ENCODE measurements around the gene SEMA7A. TPM values are rescaled to one million over a fixed set of nuclear protein-coding genes. Genes with fewer than 3 reads are reported as not detected.

Gene SEMA7A
- polyA plus RNA-seq, 1 of the 3 experiments (the other 2 are of a cell fraction), result 1.3 TPM

DNA sequence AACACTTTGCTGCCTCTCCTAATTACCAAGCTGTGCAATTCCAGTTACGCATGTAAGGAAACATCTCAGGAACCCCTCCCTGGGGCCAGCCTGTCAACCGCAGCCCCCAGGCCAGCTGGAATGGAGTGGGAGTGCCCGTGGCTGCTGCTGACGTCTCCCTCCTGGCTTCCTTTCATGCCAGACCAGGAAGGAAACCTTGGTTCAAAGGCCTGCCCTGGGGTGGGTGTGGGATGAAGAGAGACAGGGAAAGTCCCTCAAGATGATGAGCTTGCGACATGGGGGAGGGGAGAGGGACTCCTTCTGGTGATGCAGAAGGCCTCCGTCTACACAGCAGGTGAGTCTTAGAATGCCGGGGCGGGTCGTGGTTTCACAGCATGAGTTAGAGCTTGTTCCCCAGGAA, 54.9 kb downstream of the SEMA7A start:
- ChIA-PET POLR2A (no interaction called here), CTCF (interaction anchor here (1.0 to 23.8 kb wide), 6 partner anchors 9 to 390 kb away, joined by 3 to 779 read pairs (median 4); partner anchors contain the start of genes SEMA7A and UBL7)
- Histone ChIP-seq H4K20me1 (ENCODE audit: insufficient read depth) (no peaks in the 10 kb centered on the region), H3K4me1 (ENCODE audit: control insufficient read depth in 1 of 2, insufficient read depth in 2 of 2, low read depth in 1 of 2, low read length in 1 of 2) (peaks cover 0 to 8% of the 10 kb centered on the region in 2 experiments; a peak in 1 of 4 replicates), H3K27ac (ENCODE audit: low read depth in 2 of 2, low read length in 1 of 2) (no peak overlapping the region), H3K27me3 (ENCODE audit: insufficient read depth) (no peaks in the 10 kb centered on the region), H3F3A (replicated peaks; ENCODE audit: insufficient read depth) (no peaks in the 10 kb centered on the region), H3K4me3 (ENCODE audit: low read depth in 2 of 2, low read length in 1 of 2) (no peak overlapping the region), H3K9ac (no peak overlapping the region), H3K36me3 (replicated peaks in 1 of 2; ENCODE audit: control insufficient read depth in 1 of 2, insufficient read depth in 2 of 2, low read length in 1 of 2) (no peaks in the 10 kb centered on the region), H3K9me2 (no peaks in the 10 kb centered on the region), H2AFZ (ENCODE audit: low read depth) (no peak overlapping the region), H3K79me2 (ENCODE audit: insufficient read depth) (no peaks in the 10 kb centered on the region), H3K4me2 (no peak overlapping the region), H3K9me3 (no peaks in the 10 kb centered on the region)
- WGBS (ENCODE audit: low lambda C conversion rate), result 79% methylated on average over 7 of the region's 9 CpGs
- TF ChIP-seq JUND (IDR thresholded peaks at IDR 0.05) (no peak), NRF1 (IDR thresholded peaks at IDR 0.05; ENCODE audit: low read depth, low read length) (no peak), RAD21 (IDR thresholded peaks at IDR 0.05; ENCODE audit: low read length) (no peak), MXI1 (IDR thresholded peaks at IDR 0.05; ENCODE audit: low read depth, low read length) (no peak), RCOR1 (IDR thresholded peaks at IDR 0.05; ENCODE audit: low read length) (no peak)
- TF ChIP-seq, protein P1, sequence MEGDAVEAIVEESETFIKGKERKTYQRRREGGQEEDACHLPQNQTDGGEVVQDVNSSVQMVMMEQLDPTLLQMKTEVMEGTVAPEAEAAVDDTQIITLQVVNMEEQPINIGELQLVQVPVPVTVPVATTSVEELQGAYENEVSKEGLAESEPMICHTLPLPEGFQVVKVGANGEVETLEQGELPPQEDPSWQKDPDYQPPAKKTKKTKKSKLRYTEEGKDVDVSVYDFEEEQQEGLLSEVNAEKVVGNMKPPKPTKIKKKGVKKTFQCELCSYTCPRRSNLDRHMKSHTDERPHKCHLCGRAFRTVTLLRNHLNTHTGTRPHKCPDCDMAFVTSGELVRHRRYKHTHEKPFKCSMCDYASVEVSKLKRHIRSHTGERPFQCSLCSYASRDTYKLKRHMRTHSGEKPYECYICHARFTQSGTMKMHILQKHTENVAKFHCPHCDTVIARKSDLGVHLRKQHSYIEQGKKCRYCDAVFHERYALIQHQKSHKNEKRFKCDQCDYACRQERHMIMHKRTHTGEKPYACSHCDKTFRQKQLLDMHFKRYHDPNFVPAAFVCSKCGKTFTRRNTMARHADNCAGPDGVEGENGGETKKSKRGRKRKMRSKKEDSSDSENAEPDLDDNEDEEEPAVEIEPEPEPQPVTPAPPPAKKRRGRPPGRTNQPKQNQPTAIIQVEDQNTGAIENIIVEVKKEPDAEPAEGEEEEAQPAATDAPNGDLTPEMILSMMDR (IDR thresholded peaks at IDR 0.05), result no peak
- DNase-seq, result peak; percentile 4

- Histone ChIP-seq H4K20me1 (ENCODE audit: insufficient read depth) (no peaks in the 10 kb centered on the region), H3K4me2 (no peak overlapping the region), H3K4me1 (ENCODE audit: control insufficient read depth in 1 of 2, insufficient read depth in 2 of 2, low read depth in 1 of 2, low read length in 1 of 2) (peaks cover 0 to 12% of the 10 kb centered on the region in 2 experiments; a peak in 1 of 4 replicates), H3K27me3 (ENCODE audit: insufficient read depth) (peaks cover 3% of the 10 kb centered on the region), H3K9ac (no peak overlapping the region), H3K27ac (ENCODE audit: low read depth in 2 of 2, low read length in 1 of 2) (no peak overlapping the region), H3F3A (replicated peaks; ENCODE audit: insufficient read depth) (no peaks in the 10 kb centered on the region), H3K79me2 (ENCODE audit: insufficient read depth) (no peaks in the 10 kb centered on the region), H2AFZ (ENCODE audit: low read depth) (no peak overlapping the region), H3K36me3 (replicated peaks in 1 of 2; ENCODE audit: control insufficient read depth in 1 of 2, insufficient read depth in 2 of 2, low read length in 1 of 2) (no peaks in the 10 kb centered on the region), H3K9me2 (no peaks in the 10 kb centered on the region), H3K4me3 (ENCODE audit: low read depth in 2 of 2, low read length in 1 of 2) (no peak overlapping the region), H3K9me3 (no peaks in the 10 kb centered on the region)
- DNase-seq, result peak; percentile 1
- CTCF ChIA-PET, result interaction anchor here (1.2 to 23.8 kb wide), 5 partner anchors 10 to 254 kb away, joined by 3 to 779 read pairs (median 5); partner anchors contain the start of genes SEMA7A and UBL7
- POLR2A ChIA-PET, result no interaction called here
- TF ChIP-seq, protein P1 (IDR thresholded peaks at IDR 0.05), result no peak
- no peak for TF ChIP-seq RXRA (IDR thresholded peaks at IDR 0.05; ENCODE audit: borderline replicate concordance, low read depth)
- no peak for TF ChIP-seq NRF1 (IDR thresholded peaks at IDR 0.05; ENCODE audit: low read depth, low read length)
- TF ChIP-seq, protein P2, sequence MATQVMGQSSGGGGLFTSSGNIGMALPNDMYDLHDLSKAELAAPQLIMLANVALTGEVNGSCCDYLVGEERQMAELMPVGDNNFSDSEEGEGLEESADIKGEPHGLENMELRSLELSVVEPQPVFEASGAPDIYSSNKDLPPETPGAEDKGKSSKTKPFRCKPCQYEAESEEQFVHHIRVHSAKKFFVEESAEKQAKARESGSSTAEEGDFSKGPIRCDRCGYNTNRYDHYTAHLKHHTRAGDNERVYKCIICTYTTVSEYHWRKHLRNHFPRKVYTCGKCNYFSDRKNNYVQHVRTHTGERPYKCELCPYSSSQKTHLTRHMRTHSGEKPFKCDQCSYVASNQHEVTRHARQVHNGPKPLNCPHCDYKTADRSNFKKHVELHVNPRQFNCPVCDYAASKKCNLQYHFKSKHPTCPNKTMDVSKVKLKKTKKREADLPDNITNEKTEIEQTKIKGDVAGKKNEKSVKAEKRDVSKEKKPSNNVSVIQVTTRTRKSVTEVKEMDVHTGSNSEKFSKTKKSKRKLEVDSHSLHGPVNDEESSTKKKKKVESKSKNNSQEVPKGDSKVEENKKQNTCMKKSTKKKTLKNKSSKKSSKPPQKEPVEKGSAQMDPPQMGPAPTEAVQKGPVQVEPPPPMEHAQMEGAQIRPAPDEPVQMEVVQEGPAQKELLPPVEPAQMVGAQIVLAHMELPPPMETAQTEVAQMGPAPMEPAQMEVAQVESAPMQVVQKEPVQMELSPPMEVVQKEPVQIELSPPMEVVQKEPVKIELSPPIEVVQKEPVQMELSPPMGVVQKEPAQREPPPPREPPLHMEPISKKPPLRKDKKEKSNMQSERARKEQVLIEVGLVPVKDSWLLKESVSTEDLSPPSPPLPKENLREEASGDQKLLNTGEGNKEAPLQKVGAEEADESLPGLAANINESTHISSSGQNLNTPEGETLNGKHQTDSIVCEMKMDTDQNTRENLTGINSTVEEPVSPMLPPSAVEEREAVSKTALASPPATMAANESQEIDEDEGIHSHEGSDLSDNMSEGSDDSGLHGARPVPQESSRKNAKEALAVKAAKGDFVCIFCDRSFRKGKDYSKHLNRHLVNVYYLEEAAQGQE (IDR thresholded peaks at IDR 0.05; ENCODE audit: low read depth, low read length), result no peak
- WGBS (ENCODE audit: low lambda C conversion rate), result 82% methylated on average over 15 of the region's 15 CpGs
These were observed 55.7 kb downstream of the SEMA7A start for GRCh38 chr15:74377831-74378766.
